Measurements from ENCODE around the gene BPIFB6. TPM values are rescaled to one million over a fixed set of nuclear protein-coding genes. Genes with fewer than 3 reads are reported as not detected.

Gene BPIFB6
- total and polyA plus RNA-seq, 10 donors, result not detected

DNA sequence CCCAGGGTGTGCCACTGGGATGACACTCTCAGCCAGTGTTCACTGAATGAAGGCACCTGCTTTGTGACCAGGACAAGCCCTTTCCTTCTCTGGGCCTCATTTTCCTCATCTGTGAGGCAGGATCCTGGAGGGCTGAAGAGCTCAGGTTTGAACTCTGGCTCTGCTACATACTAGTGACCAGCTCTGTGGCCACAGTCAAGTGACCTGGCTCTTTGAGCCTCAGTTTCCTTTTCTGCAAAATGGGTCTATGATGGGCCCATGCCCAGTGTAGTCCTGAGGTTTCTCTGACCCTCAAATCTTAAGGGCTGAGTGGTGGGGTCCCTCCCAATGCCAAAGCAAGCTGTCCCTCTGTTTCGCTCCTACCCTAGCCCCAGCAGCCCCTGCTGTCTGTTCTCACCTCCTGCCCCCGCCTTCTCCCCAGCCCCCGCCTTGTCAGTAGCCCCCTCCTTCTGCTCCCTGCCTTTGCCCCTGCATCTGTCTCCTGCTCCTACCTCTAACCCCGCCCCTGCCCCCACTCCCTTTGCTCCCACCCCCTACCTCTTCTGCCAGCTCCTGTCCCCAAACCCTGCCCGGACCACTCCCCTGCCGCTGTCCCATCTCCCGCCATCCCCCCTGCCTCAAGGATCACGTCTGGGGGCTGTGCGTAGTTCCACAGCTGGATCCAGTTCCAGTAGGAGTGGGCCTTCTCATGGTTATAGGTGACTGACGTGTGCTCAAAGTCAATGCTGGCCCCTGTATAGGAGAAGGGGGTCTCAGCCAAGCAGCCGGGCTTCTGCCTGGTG lies 44.2 kb upstream of the BPIFB6 start:
- Histone ChIP-seq H3K4me3 (no peak overlapping the region), H3K4me1 (peaks cover 0 to 10% (median 0%) of the 10 kb centered on the region in 6 donors), H3K36me3 (no peaks in the 10 kb centered on the region), H3K27me3 (replicated peaks in 1 of 7) (peaks cover 0 to 14% (median 0%) of the 10 kb centered on the region in 7 donors), H3K9me3 (no peaks in the 10 kb centered on the region), H3K27ac (no peak overlapping the region)
- DNase-seq, result peak; percentile 34
- 88 to 98% (median 91%) methylated on average over 11 of the region's 11 CpGs for WGBS, 5 donors
- intact Hi-C loops (cut with DNase I; ENCODE audit: low total_unique reads), result no loop called here
- TF ChIP-seq CTCF (IDR thresholded peaks at IDR 0.05 in 8 of 11, conservative IDR thresholded peaks at IDR 0.05 in 3 of 11), result no peak

GRCh38 chr20:32988008-32988407 lies 43.4 kb upstream of the BPIFB6 start:
- WGBS, 5 donors, result 75 to 84% (median 82%) methylated on average over 13 to 16 of the region's 16 CpGs
- TF ChIP-seq POLR2AphosphoS5 (IDR thresholded peaks at IDR 0.05) (no peak), POLR2A (IDR thresholded peaks at IDR 0.05) (no peak)
- no peak overlapping the region for H3K27ac ChIP-seq
- H3K4me3 ChIP-seq, result no peak overlapping the region
- intact Hi-C loops (cut with DNase I; ENCODE audit: low total_unique reads), result no loop called here
- DNase-seq, result peak; percentile 35
- H3K9me3 ChIP-seq, result no peaks in the 10 kb centered on the region
- peaks cover 0 to 14% (median 0%) of the 10 kb centered on the region in 6 donors for H3K4me1 ChIP-seq
- peaks cover 0 to 14% (median 0%) of the 10 kb centered on the region in 7 donors for H3K27me3 ChIP-seq (replicated peaks in 1 of 7)
- no peaks in the 10 kb centered on the region for H3K36me3 ChIP-seq

- peaks cover 0 to 14% (median 0%) of the 10 kb centered on the region in 6 donors for H3K4me1 ChIP-seq
- peaks cover 0 to 3% (median under 1%) of the 10 kb centered on the region in 8 donors for H3K9me3 ChIP-seq
- TF ChIP-seq POLR2AphosphoS5 (IDR thresholded peaks at IDR 0.05), result no peak
- H3K27ac ChIP-seq, result no peak overlapping the region
- H3K4me3 ChIP-seq, result no peak overlapping the region
- peak; percentile 48 for DNase-seq
- peaks cover 0 to 14% (median 0%) of the 10 kb centered on the region in 7 donors for H3K27me3 ChIP-seq (replicated peaks in 1 of 7)
- no peaks in the 10 kb centered on the region for H3K36me3 ChIP-seq
- intact Hi-C loops (cut with DNase I; ENCODE audit: low total_unique reads), result no loop called here
- WGBS, 5 donors, result 89 to 94% (median 91%) methylated on average over 14 of the region's 14 CpGs
Observed at GRCh38 chr20:32989507-32990283, 41.8 kb upstream of the BPIFB6 start.

DNA sequence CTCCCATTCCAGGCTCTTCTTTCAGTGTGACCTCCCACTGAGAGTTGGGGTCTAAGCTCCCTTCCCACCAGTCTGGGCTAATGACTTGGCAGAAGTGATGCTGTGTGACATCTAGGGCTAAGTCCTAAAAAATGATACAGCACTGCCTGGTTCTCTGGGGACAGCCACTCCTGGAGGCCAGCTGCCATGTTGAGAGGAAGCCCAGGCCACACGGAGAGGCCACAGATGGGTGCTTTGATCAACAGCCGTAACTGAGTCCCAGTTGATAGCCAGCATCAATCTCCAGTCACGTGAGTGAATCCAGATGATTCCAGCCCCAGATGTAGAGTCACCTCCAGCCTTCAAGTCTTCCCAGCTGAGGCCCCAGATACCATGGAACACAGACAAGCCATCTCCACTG lies 41.0 kb upstream of the BPIFB6 start:
- intact Hi-C loops (cut with DNase I; ENCODE audit: low total_unique reads), result no loop called here
- Histone ChIP-seq H3K27ac (no peak overlapping the region), H3K4me3 (no peak overlapping the region), H3K4me1 (peaks cover 0 to 14% (median 0%) of the 10 kb centered on the region in 6 donors), H3K36me3 (no peaks in the 10 kb centered on the region), H3K27me3 (replicated peaks in 1 of 7) (peaks cover 0 to 14% (median 0%) of the 10 kb centered on the region in 7 donors), H3K9me3 (peaks cover 0 to 10% (median 7%) of the 10 kb centered on the region in 8 donors)
- TF ChIP-seq POLR2A (IDR thresholded peaks at IDR 0.05), result no peak
- TF ChIP-seq CTCF (IDR thresholded peaks at IDR 0.05 in 8 of 11, conservative IDR thresholded peaks at IDR 0.05 in 3 of 11), result no peak
- no peak for TF ChIP-seq POLR2AphosphoS5 (IDR thresholded peaks at IDR 0.05)
- 75 to 87% (median 82%) methylated on average over 3 of the region's 3 CpGs for WGBS, 5 donors
- no peak for DNase-seq

DNA sequence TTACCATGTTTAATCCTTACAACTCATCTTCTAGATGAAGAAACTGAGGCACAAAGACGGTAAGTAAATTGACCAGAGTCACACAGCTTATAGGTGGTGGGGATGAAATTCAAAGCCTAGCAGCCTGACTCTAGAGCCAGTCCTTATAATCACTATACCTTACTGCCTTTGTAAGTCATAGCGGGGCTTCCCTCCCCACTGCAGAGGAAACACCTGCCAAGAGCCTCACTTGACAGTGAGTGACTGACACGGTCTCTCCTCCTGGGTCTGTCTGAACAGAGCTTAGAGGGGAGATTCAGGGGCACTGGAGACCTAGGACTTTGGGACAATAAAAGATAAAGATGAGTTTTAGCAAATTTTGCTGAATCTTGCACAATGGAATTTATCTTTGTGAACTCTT lies 40.1 kb upstream of the BPIFB6 start:
- no peak for TF ChIP-seq POLR2A (IDR thresholded peaks at IDR 0.05)
- TF ChIP-seq CTCF (IDR thresholded peaks at IDR 0.05 in 8 of 11, conservative IDR thresholded peaks at IDR 0.05 in 3 of 11), result no peak
- no peak for TF ChIP-seq POLR2AphosphoS5 (IDR thresholded peaks at IDR 0.05)
- H3K36me3 ChIP-seq, result no peaks in the 10 kb centered on the region
- H3K27ac ChIP-seq, result no peak overlapping the region
- intact Hi-C loops (cut with DNase I; ENCODE audit: low total_unique reads), result no loop called here
- peaks cover 0 to 18% (median 10%) of the 10 kb centered on the region in 8 donors for H3K9me3 ChIP-seq
- DNase-seq, result peak; percentile 65
- peaks cover 0 to 14% (median 0%) of the 10 kb centered on the region in 6 donors for H3K4me1 ChIP-seq
- WGBS, 5 donors, result 31 to 51% (median 42%) methylated on average over 3 of the region's 3 CpGs
- H3K27me3 ChIP-seq (replicated peaks in 1 of 7), result peaks cover 0 to 14% (median 0%) of the 10 kb centered on the region in 7 donors
- no peak overlapping the region for H3K4me3 ChIP-seq
